Mucosa of stomach (tissue), 1 donor: ENCODE data around the gene SAT2.
"Not testable (repeated sequence)": the region's sequence is repeated elsewhere in the genome, so short reads cannot be mapped to it uniquely, and the experiment has no call there.

Experiments used
- H3K27me3 ChIP-seq: one replicate; pipeline ENCODE4 v1.7.0; 2013; ENCODE audit warnings: mild to moderate bottlenecking, low read length; ENCODE audit not compliant: control insufficient read depth, insufficient read depth
- H3K36me3 ChIP-seq: one replicate; pipeline ENCODE4 v1.7.0; 2013; ENCODE audit warnings: low read length; ENCODE audit not compliant: control insufficient read depth, insufficient read depth
- H3K4me1 ChIP-seq: one replicate; pipeline ENCODE4 v1.7.0; 2013; ENCODE audit warnings: mild to moderate bottlenecking, low read length; ENCODE audit not compliant: control insufficient read depth, insufficient read depth
- H3K4me3 ChIP-seq: one replicate; pipeline ENCODE4 v1.7.0; 2013; ENCODE audit warnings: low read length
- H3K9ac ChIP-seq: one replicate; pipeline ENCODE4 v1.7.0; 2013; ENCODE audit warnings: mild to moderate bottlenecking, low read length, moderate library complexity
- H3K9me3 ChIP-seq: one replicate; pipeline ENCODE4 v1.7.0; 2013; ENCODE audit warnings: mild to moderate bottlenecking, low read length, moderate library complexity; ENCODE audit not compliant: control insufficient read depth
- donor health status: Pancreatic carcinoma.

Gene SAT2

GRCh38 chr17:7612294-7612640, 15.4 kb downstream of the SAT2 start:
- peaks cover 19% of the 10 kb centered on the region for H3K4me1 ChIP-seq
- no peak overlapping the region for H3K4me3 ChIP-seq
- H3K27me3 ChIP-seq, result no peaks in the 10 kb centered on the region
- H3K9me3 ChIP-seq, result no peaks in the 10 kb centered on the region
- H3K9ac ChIP-seq, result no peak overlapping the region
- H3K36me3 ChIP-seq, result no peaks in the 10 kb centered on the region

DNA sequence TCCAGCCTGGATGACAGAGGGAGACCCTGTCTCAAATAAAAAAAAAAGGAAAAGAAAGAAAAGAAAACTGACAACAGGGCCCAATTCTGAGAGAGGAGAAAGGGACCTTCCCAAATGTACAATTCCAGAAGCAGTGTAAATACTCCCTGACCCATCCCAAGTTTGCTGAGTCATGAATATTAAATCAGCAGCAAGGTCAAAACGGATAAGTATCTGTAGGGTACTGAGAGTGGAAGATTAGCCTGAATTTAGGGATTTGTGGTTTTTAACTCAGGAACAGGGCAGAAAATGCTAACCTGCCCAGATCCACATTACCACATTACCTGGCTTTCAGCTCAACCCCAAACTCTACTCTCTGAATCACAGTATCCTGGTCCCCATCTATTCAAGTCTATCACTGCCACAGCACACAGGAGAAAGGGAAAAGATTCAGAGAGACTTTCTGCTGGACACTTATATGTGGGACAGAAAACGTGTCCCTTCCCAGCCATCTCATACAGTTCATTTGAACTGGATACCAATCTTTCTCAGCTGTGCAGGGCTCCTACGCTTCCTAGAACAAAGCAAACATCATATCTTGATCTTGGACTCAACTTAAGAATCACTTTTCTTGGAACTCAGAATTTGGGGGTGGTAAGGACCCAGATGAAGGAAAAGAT, 15.9 kb downstream of the SAT2 start:
- H3K4me3 ChIP-seq, result no peak overlapping the region
- H3K9ac ChIP-seq, result no peak overlapping the region
- no peaks in the 10 kb centered on the region for H3K36me3 ChIP-seq
- peaks cover 19% of the 10 kb centered on the region for H3K4me1 ChIP-seq
- no peaks in the 10 kb centered on the region for H3K27me3 ChIP-seq
- H3K9me3 ChIP-seq, result no peaks in the 10 kb centered on the region

- Histone ChIP-seq H3K4me3 (no peak overlapping the region), H3K9me3 (no peaks in the 10 kb centered on the region), H3K4me1 (peaks cover 19% of the 10 kb centered on the region), H3K36me3 (no peaks in the 10 kb centered on the region), H3K9ac (no peak overlapping the region), H3K27me3 (no peaks in the 10 kb centered on the region)
Measured at GRCh38 chr17:7610641-7611040, 17.0 kb downstream of the SAT2 start.

- no peaks in the 10 kb centered on the region for H3K36me3 ChIP-seq
- no peaks in the 10 kb centered on the region for H3K9me3 ChIP-seq
- H3K4me1 ChIP-seq, result no peaks in the 10 kb centered on the region
- H3K9ac ChIP-seq, result no peak overlapping the region
- H3K27me3 ChIP-seq, result no peaks in the 10 kb centered on the region
- no peak overlapping the region for H3K4me3 ChIP-seq
Measured at GRCh38 chr17:7606280-7606679, 21.3 kb downstream of the SAT2 start.

DNA sequence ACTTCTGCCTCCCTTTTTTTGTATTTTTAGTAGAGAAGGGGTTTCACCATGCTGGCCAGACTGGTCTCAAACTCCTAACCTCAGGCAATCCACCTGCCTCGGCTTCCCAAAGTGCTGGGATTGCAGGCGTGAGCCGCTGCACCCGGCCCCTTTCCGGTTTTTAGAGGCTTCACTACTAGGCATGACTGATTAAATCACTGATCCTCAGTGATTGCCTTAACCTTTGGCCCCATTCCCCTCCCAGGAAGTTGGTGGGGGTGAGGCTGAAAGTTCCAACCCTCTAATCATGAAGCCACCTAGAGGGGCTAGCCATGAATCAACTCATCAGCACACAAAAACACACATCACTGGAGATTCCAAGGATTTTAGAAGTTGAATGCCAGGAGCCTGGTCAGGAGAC, 30.1 kb downstream of the SAT2 start:
- H3K36me3 ChIP-seq, result peaks cover 14% of the 10 kb centered on the region
- H3K27me3 ChIP-seq, H3K9ac ChIP-seq, H3K4me3 ChIP-seq, H3K4me1 ChIP-seq, H3K9me3 ChIP-seq: not testable (repeated sequence)

GRCh38 chr17:7593296-7593695, 34.3 kb downstream of the SAT2 start:
- Histone ChIP-seq H3K4me3 (no peak overlapping the region), H3K4me1 (peaks cover 13% of the 10 kb centered on the region), H3K9ac (no peak overlapping the region), H3K36me3 (peaks cover 15% of the 10 kb centered on the region), H3K9me3 (no peaks in the 10 kb centered on the region), H3K27me3 (no peaks in the 10 kb centered on the region)

DNA sequence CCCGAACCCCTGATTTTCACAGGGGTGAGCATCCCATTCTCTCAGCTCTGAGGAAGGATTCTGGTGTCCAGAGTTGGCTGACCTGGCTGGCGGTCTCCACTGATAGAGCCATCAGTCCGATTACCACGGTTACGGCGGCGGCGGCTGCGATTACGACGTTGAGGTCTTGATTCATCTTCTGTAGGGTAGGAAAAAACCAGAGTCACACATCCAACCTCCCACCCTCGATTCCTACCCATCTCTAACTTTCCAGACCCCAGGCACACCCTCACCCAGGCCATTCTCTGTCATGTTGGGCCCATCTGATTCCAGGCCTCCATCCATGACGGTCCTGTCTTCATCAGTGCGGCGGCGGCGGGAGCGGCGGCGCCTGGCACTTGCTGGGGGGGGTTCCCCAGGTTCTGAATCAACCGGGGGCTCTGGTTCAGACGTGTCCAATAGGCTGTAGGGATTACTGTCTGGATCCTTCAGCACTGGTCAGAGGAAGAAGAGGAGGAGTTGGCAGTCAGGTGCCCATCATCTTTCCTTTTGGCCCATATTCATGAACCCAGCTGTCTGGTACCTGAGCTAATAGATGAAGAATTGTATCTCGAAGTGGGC, 35.1 kb downstream of the SAT2 start:
- peaks cover 13% of the 10 kb centered on the region for H3K4me1 ChIP-seq
- H3K9ac ChIP-seq, result no peak overlapping the region
- no peaks in the 10 kb centered on the region for H3K9me3 ChIP-seq
- H3K36me3 ChIP-seq, result peaks cover 15% of the 10 kb centered on the region
- no peaks in the 10 kb centered on the region for H3K27me3 ChIP-seq
- no peak overlapping the region for H3K4me3 ChIP-seq

DNA sequence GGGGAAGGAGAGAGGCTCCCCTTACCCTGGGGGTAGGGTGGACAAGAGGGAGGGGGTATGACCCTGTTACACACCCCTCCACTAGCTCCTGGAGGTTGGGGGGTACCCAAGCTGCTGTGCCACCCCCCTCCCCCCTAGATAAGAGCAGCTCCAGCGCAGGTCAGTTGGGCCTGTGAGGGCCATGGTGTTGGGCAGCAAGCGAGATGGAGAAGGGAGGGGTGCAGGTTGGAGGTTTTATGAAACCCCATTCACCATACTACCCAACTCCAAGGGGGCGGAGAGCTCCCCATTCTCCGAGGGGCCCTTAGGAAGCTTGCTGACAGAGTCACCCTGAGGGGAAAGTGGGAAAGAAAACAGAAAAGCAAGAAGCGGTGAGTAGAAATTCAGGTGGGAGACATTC, 36.0 kb downstream of the SAT2 start:
- Histone ChIP-seq H3K27me3 (no peaks in the 10 kb centered on the region), H3K9me3 (no peaks in the 10 kb centered on the region), H3K36me3 (peaks cover 15% of the 10 kb centered on the region), H3K4me1 (peaks cover 13% of the 10 kb centered on the region), H3K4me3 (no peak overlapping the region), H3K9ac (no peak overlapping the region)

DNA sequence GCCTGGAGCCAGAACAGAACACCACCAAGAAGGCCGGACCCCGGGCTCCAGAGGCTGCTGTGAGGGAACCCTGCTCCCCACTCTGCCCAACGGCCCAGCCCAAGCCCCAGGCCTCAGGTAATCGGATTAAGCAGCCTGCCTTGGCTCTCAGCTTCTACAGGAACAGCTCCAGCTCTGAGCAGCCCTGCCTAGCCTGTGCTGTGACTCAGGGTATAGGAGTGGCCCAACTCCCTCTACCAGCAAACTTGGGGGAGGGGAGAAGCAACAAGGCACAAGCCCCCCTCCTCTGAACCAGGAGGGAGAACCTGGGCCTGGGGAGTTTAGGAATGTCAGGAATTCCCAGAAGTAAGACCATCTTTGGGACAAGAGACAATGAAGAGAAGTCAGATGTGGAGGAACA, 36.9 kb downstream of the SAT2 start:
- Histone ChIP-seq H3K4me3 (no peak overlapping the region), H3K4me1 (peaks cover 14% of the 10 kb centered on the region), H3K36me3 (peaks cover 15% of the 10 kb centered on the region), H3K9me3 (no peaks in the 10 kb centered on the region), H3K9ac (no peak overlapping the region), H3K27me3 (no peaks in the 10 kb centered on the region)

GRCh38 chr17:7589891-7590691, 37.5 kb downstream of the SAT2 start, which contains the start of gene SOX15:
Gene SOX15 (minus strand): TSS chr17:7590094. CDS start chr17:7589676, 418 bp downstream.
- Histone ChIP-seq H3K9ac (peak within 1 kb of the TSS; percentile 50), H3K36me3 (peaks cover 15% of the 10 kb centered on the region), H3K27me3 (no peaks in the 10 kb centered on the region), H3K4me1 (peaks cover 20% of the 10 kb centered on the region), H3K9me3 (no peaks in the 10 kb centered on the region), H3K4me3 (no peak within 1 kb of the TSS)

GRCh38 chr17:7589204-7589868, 38.3 kb downstream of the SAT2 start:
- Histone ChIP-seq H3K9me3 (no peaks in the 10 kb centered on the region), H3K27me3 (no peaks in the 10 kb centered on the region), H3K4me1 (peaks cover 28% of the 10 kb centered on the region), H3K4me3 (no peak overlapping the region), H3K36me3 (peaks cover 15% of the 10 kb centered on the region), H3K9ac (peak overlapping the region; percentile 50)
